ENCODE data around the gene SPATA2.

DNA sequence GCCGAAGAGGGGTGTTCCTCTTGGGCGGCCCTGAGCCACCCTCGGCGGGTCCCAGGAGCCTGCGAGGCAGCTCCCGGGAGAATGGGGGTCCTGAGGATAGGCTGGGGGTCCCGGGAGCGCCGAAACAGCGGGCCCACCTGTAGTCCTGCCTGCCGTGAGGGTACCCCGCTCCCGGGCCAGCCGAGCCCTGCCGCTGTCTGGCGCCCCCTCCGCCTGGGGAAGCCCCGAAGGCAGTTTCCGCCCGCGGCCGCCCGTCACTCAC lies 280 bp downstream of the SPATA2 start:
- no peak for TF ChIP-seq CTCF (conservative IDR thresholded peaks at IDR 0.05; ENCODE audit: low read length)
- TF ChIP-seq EZH2phosphoT487 (IDR thresholded peaks at IDR 0.05; ENCODE audit: borderline replicate concordance), result no peak
